GM10266 (cell line): ENCODE data around the gene ZNF438.
"Not testable (repeated sequence)": the region's sequence is repeated elsewhere in the genome, so short reads cannot be mapped to it uniquely, and the experiment has no call there.

Source experiments
- DNase-seq: peaks from one replicate; pipeline ENCODE4 v3.0.0; 2012; ENCODE audit errors: extremely low spot score
- TF ChIP-seq, protein P1 (sequence below): IDR thresholded peaks from 2 replicates; pipeline ENCODE4 v1.5.1; 2012; ENCODE audit warnings: mild to moderate bottlenecking, low read depth; ENCODE audit not compliant: control insufficient read depth, insufficient read depth; ENCODE audit errors: missing control alignments

Gene ZNF438

DNA sequence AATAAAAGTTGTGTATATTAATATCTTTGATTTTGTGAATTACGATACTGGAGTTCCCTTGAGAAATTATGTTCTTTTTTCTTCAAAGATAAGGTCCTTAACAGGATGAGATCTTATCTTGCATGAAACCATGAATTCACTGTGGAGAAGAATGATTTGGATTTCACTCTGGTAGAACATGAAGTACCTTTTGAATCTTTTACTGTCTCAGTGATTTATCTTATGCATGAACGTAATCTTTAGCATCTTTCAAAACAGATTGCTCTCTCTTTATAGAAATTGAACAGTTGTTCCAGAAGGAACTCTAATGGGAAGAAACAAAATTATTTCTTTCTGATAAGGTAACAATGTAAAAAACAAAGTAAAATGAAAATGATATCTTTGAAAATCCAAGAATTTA is 11.0 kb upstream of the ZNF438 start:
- TF ChIP-seq, protein P1, sequence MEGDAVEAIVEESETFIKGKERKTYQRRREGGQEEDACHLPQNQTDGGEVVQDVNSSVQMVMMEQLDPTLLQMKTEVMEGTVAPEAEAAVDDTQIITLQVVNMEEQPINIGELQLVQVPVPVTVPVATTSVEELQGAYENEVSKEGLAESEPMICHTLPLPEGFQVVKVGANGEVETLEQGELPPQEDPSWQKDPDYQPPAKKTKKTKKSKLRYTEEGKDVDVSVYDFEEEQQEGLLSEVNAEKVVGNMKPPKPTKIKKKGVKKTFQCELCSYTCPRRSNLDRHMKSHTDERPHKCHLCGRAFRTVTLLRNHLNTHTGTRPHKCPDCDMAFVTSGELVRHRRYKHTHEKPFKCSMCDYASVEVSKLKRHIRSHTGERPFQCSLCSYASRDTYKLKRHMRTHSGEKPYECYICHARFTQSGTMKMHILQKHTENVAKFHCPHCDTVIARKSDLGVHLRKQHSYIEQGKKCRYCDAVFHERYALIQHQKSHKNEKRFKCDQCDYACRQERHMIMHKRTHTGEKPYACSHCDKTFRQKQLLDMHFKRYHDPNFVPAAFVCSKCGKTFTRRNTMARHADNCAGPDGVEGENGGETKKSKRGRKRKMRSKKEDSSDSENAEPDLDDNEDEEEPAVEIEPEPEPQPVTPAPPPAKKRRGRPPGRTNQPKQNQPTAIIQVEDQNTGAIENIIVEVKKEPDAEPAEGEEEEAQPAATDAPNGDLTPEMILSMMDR = no peak
- no peak for DNase-seq

DNA sequence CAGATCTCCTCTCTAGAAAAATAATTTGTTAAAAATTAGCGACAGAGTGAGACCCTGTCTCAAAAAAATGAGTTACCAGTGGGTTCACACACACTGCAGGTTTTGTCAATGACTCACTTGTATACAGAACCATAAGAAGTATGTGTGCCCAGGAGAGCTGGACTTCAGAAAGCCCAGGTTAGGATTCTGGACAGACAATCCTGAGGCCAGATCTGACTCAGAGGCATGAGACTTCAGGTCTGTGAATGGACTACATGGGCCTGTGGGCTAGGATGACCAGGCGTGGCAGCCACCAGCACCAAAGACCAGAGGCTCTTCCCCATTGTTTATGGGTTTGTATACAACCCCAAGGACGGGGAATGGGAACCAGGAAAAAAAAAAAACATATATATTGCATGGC is 9.3 kb upstream of the ZNF438 start:
- DNase-seq = no peak
- TF ChIP-seq, protein P1 = no peak

DNA sequence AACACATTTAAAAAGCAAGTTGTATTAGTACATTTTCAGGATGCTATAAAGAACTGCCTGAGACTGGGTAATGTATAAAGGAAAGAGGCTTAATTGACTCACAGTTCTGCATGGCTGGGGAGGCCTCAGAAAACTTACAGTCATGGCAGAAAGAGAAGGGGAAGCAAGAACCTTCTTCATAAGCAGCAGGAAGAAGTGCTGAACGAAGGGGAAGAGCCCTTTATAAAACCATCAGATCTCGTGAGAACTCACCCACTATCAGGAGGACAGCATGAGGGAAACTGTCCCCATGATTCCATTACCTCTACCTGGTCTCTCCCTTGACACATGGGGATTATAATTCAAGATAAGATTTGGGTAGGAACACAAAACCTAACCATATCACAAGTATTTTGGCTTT is 7.3 kb upstream of the ZNF438 start:
- not testable (repeated sequence) for DNase-seq

DNA sequence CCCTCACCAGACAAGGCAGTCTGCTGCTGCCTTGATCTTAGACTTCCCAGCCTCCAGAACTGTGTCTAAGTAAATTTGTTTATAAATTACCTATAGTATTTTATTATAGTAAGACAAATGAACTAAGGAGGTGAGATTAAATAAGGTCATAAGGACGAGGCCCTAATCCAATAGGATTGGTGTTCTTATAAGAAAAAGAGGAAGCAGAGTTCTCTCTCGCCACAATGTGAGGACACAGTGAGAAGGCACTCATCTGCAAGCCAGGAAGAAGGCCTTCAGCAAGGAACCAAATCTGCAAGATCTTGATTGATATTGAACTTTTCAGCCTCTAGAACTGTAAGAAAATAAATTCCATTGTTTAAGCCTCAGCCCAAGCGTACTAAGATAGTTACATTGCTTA is 6.1 kb upstream of the ZNF438 start:
- TF ChIP-seq, protein P1 = no peak
- DNase-seq = no peak

DNA sequence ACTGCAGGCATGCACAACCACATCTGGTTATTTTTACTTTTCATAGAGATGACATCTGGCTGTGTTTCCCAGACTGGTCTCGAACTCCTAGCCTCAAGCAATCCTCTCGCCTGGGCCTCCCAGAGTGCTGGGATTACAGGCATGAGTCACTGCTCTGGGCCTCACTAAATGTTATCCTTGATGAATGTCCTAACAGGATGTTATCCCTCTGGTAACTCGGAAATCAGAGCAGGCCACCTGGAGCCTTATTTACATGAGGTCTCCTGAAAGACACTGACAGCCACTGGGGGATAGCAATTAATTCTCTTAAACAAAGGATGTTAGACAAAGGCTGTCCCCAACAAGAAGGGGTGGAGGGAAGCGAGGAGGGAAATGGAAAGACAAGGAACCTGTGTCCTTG is 4.5 kb upstream of the ZNF438 start:
- TF ChIP-seq, protein P1 = no peak
- DNase-seq = no peak

DNA sequence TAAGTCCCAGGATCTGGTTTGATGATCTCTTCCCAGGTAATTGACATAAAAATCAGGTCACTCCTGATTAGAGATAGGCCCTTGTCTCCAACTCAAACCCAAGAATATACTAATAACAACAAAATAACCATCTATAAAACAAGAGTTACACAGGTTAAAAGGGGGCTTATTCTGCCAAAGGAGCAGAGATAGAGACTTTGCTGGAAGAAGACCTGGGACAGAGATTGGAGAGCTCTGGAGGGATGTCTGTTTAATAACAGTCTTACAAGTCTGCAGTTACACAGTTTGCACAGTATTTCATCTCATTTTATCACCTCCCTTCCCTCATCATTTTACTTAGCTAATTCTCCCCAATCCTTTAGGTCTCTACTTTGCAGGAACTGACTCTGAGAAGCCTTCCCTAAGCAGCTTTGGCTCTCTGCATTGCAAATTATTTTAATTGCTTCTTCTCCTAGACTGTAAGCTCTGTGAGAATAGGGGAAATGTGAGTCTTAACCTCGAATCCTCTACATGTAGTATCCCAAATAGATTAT is 3.7 kb upstream of the ZNF438 start:
- DNase-seq = no peak
- TF ChIP-seq, protein P1 = no peak

DNA sequence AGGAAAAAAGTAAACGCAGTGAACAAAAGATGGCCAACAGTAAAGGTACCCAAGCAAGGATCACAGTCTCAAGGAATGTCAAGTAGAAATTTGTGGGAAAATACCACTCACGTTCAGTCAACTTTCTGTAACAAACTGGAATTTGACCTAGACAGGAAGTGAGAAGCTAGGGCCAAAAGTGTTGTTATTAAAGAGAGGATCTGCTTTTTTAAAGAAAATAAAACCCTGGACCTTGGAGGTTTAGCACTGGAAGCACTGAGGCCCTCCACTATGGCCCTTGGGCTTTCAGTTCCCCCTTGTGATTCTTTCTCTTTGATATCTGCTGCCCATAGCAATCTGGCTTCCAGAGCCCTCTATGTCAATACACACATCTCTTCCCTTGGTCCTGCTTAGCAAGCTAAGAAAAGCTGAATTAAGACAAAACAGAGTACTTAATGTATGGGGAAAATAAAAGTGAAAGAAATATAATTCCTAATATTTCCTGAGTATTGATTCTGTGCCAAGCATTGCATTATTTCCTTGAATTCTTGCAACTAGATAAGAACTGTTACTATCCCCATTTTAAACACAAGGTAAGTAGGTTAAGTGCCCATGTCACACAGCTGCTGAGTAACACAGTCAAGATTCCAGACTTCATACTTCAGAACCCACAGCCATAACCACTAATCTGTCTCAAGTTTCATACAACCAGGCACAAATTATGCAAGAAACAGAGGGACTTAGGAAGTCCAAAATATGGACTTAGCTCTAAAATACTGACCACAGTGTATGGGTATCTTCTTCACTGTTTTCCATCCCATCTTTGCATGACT is 2.6 kb upstream of the ZNF438 start:
- TF ChIP-seq, protein P1 = no peak
- DNase-seq = no peak
